COLO668 (cell line): ENCODE measurements around the gene GCN1.

Experiments
- DNase-seq: peaks from one replicate; lab custom pipeline; 2025; ENCODE audit not compliant: unreplicated experiment; lab: John Stamatoyannopoulos, UW

GCN1 gene

GRCh38 chr12:120099738-120100137 is 94.8 kb downstream of the GCN1 start:
- DNase-seq: no peak

- no peak for DNase-seq
Measured at GRCh38 chr12:120098756-120099470, 95.6 kb downstream of the GCN1 start.

GRCh38 chr12:120096671-120097202 is 97.8 kb downstream of the GCN1 start:
- no peak for DNase-seq

- DNase-seq: no peak
Measured at GRCh38 chr12:120095736-120096135, 98.8 kb downstream of the GCN1 start.

GRCh38 chr12:120095331-120095730 is 99.2 kb downstream of the GCN1 start:
- no peak for DNase-seq

- no peak for DNase-seq
Measured at GRCh38 chr12:120094485-120094884, 100.0 kb downstream of the GCN1 start.

GRCh38 chr12:120093592-120094355 is 100.7 kb downstream of the GCN1 start:
- DNase-seq: peak; percentile 53

GRCh38 chr12:120093336-120093591 is 101.3 kb downstream of the GCN1 start:
- DNase-seq: no peak

GRCh38 chr12:120092551-120093335 is 101.8 kb downstream of the GCN1 start:
- no peak for DNase-seq

- DNase-seq: no peak
Measured at GRCh38 chr12:120091371-120092090, 103.0 kb downstream of the GCN1 start.

GRCh38 chr12:120090626-120091295 is 103.8 kb downstream of the GCN1 start:
- no peak for DNase-seq

- no peak for DNase-seq
Measured at GRCh38 chr12:120090206-120090605, 104.3 kb downstream of the GCN1 start.

GRCh38 chr12:120089796-120090195 is 104.7 kb downstream of the GCN1 start:
- no peak for DNase-seq

- no peak for DNase-seq
Measured at GRCh38 chr12:120089105-120089504, 105.4 kb downstream of the GCN1 start.

GRCh38 chr12:120086801-120087621 is 107.5 kb downstream of the GCN1 start:
- DNase-seq: peak; percentile 99

- no peak for DNase-seq
Measured at GRCh38 chr12:120085920-120086645, 108.4 kb downstream of the GCN1 start.

GRCh38 chr12:120081641-120082040 is 112.9 kb downstream of the GCN1 start:
- DNase-seq: no peak

GRCh38 chr12:120079411-120080400 is 114.8 kb downstream of the GCN1 start:
- no peak for DNase-seq
